ENCODE results near the gene EGFL7. TPM values are rescaled to one million over a fixed set of nuclear protein-coding genes. Genes with fewer than 3 reads are reported as not detected.

EGFL7 gene
- total RNA-seq, 1 experiment from 2014 or later, result 79.5 TPM

DNA sequence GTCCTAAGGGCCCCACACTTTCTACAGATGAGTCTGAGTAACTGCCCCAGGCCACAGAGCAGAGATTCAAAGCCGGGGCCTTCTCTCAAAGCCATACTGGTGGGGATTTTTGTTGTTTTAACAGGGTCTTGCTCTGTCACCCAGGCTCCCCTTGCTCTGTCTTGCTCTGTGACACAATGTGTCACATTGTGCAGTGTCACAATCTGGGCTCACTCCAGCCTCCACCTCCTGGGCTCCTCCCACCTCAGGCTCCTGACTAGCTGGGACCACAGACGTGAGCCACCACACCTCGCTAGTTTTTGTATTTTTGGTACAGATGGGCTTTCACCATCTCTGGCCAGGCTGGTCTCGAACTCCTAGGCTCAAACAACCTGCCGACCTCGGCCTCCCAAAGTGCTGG lies 15.9 kb downstream of the EGFL7 start:
- Histone ChIP-seq H3K27ac (ENCODE audit: low read depth, low read length, poor library complexity, severe bottlenecking) (peak overlapping the region; percentile 70), H3K4me3 (ENCODE audit: low read depth, low read length, poor library complexity, severe bottlenecking) (no peak overlapping the region), H3K9me3 (ENCODE audit: low read depth, low read length, poor library complexity, severe bottlenecking) (no peaks in the 10 kb centered on the region), H3K36me3 (ENCODE audit: insufficient read depth, low read length, poor library complexity, severe bottlenecking) (peaks cover 5% of the 10 kb centered on the region), H3K4me1 (ENCODE audit: insufficient read depth, low read length, poor library complexity, severe bottlenecking) (peaks cover 16% of the 10 kb centered on the region), H3K27me3 (replicated peaks; ENCODE audit: insufficient read depth, low read depth, low read length, poor library complexity) (no peaks in the 10 kb centered on the region)
- ChIA-PET POLR2A (ENCODE audit: low non-redundant PET) (no interaction called here), CTCF (no interaction called here)
- intact Hi-C loops (cut with micrococcal nuclease; ENCODE audit: unreplicated experiment), result no loop called here
- no TSS peak for BruUV-seq (replicated peaks)
- TF ChIP-seq, protein P1, sequence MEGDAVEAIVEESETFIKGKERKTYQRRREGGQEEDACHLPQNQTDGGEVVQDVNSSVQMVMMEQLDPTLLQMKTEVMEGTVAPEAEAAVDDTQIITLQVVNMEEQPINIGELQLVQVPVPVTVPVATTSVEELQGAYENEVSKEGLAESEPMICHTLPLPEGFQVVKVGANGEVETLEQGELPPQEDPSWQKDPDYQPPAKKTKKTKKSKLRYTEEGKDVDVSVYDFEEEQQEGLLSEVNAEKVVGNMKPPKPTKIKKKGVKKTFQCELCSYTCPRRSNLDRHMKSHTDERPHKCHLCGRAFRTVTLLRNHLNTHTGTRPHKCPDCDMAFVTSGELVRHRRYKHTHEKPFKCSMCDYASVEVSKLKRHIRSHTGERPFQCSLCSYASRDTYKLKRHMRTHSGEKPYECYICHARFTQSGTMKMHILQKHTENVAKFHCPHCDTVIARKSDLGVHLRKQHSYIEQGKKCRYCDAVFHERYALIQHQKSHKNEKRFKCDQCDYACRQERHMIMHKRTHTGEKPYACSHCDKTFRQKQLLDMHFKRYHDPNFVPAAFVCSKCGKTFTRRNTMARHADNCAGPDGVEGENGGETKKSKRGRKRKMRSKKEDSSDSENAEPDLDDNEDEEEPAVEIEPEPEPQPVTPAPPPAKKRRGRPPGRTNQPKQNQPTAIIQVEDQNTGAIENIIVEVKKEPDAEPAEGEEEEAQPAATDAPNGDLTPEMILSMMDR (conservative IDR thresholded peaks at IDR 0.05; ENCODE audit: low read depth, low read length), result no peak
- TF ChIP-seq EZH2 (IDR thresholded peaks at IDR 0.05; ENCODE audit: borderline replicate concordance, low read depth, low read length, poor library complexity, severe bottlenecking), result no peak
- DNase-seq (ENCODE audit: low spot score), result no peak

DNA sequence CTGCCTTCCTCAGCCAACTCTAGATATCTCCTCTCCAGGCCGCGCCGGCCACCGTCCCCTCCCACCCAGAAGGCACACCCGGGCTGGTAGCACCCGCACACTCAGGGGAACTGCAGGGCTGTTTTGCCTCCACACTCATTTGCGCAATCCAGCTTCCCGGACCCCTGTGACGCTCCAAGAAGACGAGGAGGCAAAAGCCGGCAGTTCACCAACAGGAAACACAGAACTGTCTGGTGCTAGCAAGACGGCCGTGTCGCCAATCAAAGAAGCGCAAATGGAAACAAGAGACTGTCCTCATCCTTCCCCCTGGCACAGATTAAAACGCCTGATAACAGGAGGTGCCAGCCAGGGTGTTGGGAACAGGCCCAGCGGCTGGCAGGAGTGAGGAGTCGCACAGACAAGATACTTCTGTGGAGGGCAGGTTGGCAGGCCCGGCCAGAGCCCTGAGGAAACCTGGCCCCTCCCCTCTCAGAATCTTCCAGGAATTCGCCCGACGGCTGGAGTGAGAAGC lies 16.8 kb downstream of the EGFL7 start:
- Histone ChIP-seq H3K27me3 (replicated peaks; ENCODE audit: insufficient read depth, low read depth, low read length, poor library complexity) (no peaks in the 10 kb centered on the region), H3K36me3 (ENCODE audit: insufficient read depth, low read length, poor library complexity, severe bottlenecking) (peaks cover 1% of the 10 kb centered on the region), H3K4me3 (ENCODE audit: low read depth, low read length, poor library complexity, severe bottlenecking) (no peak overlapping the region), H3K27ac (ENCODE audit: low read depth, low read length, poor library complexity, severe bottlenecking) (peak overlapping the region; percentile 70), H3K9me3 (ENCODE audit: low read depth, low read length, poor library complexity, severe bottlenecking) (no peaks in the 10 kb centered on the region), H3K4me1 (ENCODE audit: insufficient read depth, low read length, poor library complexity, severe bottlenecking) (peaks cover 16% of the 10 kb centered on the region)
- CTCF ChIA-PET, result no interaction called here
- peak; percentile 90 for DNase-seq (ENCODE audit: low spot score)
- intact Hi-C loops (cut with micrococcal nuclease; ENCODE audit: unreplicated experiment), result no loop called here
- POLR2A ChIA-PET (ENCODE audit: low non-redundant PET), result no interaction called here
- BruUV-seq (replicated peaks), result no TSS peak
- TF ChIP-seq EZH2 (IDR thresholded peaks at IDR 0.05; ENCODE audit: borderline replicate concordance, low read depth, low read length, poor library complexity, severe bottlenecking), result no peak
- TF ChIP-seq, protein P1 (conservative IDR thresholded peaks at IDR 0.05; ENCODE audit: low read depth, low read length), result no peak

DNA sequence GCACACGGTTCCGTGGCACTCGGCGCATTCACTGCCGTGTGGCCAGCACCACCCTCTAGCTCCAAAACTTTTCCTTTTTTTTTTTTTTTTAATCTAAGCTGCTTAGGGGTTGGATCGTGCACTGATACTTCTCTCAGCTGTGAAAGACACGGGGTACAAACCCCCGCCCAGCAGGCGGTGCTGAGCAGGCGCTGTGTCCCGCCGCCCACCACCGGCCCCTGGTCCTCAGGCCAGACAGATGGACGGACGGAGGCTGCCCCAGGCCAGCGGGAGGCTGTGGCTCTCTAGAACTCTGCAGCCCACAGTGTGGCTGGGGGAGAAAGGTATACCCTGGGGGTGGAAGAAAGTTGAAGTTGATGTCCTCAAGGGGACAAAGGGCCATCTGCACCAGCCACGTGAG lies 18.3 kb downstream of the EGFL7 start:
- Histone ChIP-seq H3K4me3 (ENCODE audit: low read depth, low read length, poor library complexity, severe bottlenecking) (no peak overlapping the region), H3K27me3 (replicated peaks; ENCODE audit: insufficient read depth, low read depth, low read length, poor library complexity) (no peaks in the 10 kb centered on the region), H3K36me3 (ENCODE audit: insufficient read depth, low read length, poor library complexity, severe bottlenecking) (no peaks in the 10 kb centered on the region), H3K27ac (ENCODE audit: low read depth, low read length, poor library complexity, severe bottlenecking) (peak overlapping the region; percentile 16), H3K4me1 (ENCODE audit: insufficient read depth, low read length, poor library complexity, severe bottlenecking) (peaks cover 22% of the 10 kb centered on the region), H3K9me3 (ENCODE audit: low read depth, low read length, poor library complexity, severe bottlenecking) (no peaks in the 10 kb centered on the region)
- no peak for DNase-seq (ENCODE audit: low spot score)
- intact Hi-C loops (cut with micrococcal nuclease; ENCODE audit: unreplicated experiment), result no loop called here
- TF ChIP-seq, protein P1 (conservative IDR thresholded peaks at IDR 0.05; ENCODE audit: low read depth, low read length), result no peak
- TF ChIP-seq EZH2 (IDR thresholded peaks at IDR 0.05; ENCODE audit: borderline replicate concordance, low read depth, low read length, poor library complexity, severe bottlenecking), result no peak
- ChIA-PET POLR2A (ENCODE audit: low non-redundant PET) (no interaction called here), CTCF (interaction anchor here (0.8 kb wide), 1 partner anchor 9 kb away, joined by 3 read pairs; no protein-coding TSS in a partner anchor)
- no TSS peak for BruUV-seq (replicated peaks)
